Upper lobe of left lung (tissue), 4 donors: Measurements from ENCODE around the gene CDKN2AIPNL.

Experiments used
- POLR2A ChIP-seq, 4 donors: fragments of 450-650 bp; IDR thresholded peaks; one replicate each; pipeline ENCODE4 v1.5.1; 2016 to 2017; ENCODE audit warnings: antibody characterized with exemption in 4 of 4, mild to moderate bottlenecking in 2 of 4
- TF ChIP-seq, protein P1 (sequence below), 6 experiments: fragments of 450-650 bp in 4 of 6; fragments of 200-600 bp in 2 of 6; sonication (generic) in 2 of 6; IDR thresholded peaks; one replicate each; pipeline ENCODE4 v1.5.1; 2016 to 2019; ENCODE audit warnings: antibody characterized with exemption in 6 of 6

DNA sequence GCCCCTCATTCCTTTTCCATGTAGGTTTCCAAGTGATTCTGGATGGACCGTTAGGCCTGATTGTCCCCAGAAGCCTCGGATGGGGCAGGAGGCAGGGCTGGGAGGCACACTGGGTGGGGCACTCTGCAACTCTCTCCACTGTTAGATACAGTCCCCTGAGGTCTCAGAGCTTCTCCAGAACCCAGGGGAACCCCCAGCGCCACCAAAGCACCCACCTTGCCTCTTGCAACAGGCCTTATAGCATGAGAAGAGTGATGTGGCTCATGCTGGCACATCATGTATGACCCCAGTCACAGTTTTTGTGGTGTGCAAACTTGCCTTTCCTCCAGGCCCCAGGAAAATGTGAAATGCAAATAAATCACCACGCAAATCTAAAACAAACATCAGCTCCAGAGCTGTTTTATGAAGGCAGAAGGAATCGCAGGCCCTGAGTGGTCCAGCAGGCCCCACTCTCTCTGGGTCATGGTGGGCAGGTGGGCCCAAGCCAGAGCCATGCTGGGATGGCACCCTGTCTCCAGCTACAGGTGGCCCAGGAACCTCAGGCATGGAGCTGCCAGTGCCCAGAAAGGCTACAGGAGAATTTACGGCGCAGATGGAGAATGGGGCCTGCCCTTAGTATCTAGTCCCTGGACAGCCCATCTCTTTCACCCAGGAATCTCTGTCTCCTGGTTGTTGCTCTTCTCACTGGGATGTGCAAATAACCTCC is 36.3 kb upstream of the CDKN2AIPNL start:
- no peak for TF ChIP-seq POLR2A (IDR thresholded peaks at IDR 0.05)
- TF ChIP-seq, protein P1, sequence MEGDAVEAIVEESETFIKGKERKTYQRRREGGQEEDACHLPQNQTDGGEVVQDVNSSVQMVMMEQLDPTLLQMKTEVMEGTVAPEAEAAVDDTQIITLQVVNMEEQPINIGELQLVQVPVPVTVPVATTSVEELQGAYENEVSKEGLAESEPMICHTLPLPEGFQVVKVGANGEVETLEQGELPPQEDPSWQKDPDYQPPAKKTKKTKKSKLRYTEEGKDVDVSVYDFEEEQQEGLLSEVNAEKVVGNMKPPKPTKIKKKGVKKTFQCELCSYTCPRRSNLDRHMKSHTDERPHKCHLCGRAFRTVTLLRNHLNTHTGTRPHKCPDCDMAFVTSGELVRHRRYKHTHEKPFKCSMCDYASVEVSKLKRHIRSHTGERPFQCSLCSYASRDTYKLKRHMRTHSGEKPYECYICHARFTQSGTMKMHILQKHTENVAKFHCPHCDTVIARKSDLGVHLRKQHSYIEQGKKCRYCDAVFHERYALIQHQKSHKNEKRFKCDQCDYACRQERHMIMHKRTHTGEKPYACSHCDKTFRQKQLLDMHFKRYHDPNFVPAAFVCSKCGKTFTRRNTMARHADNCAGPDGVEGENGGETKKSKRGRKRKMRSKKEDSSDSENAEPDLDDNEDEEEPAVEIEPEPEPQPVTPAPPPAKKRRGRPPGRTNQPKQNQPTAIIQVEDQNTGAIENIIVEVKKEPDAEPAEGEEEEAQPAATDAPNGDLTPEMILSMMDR (IDR thresholded peaks at IDR 0.05): no peak
